B cell (primary cell): ENCODE measurements around the gene RHOD. TPM values are rescaled to one million over a fixed set of nuclear protein-coding genes. Genes with fewer than 3 reads are reported as not detected.
A peak's percentile ranks its signal among the peaks of the same experiment; 100 is the strongest.

ENCODE experiments used
- ATAC-seq: fragments of 200-7000 bp; cut with Tn5 transposase; one replicate; pipeline ENCODE4 v1.10.0; 2021; ENCODE audit warnings: low read depth, mild to moderate bottlenecking, moderate number of reproducible peaks, moderate library complexity
- CTCF ChIA-PET: fragments of 350-600 bp; sonication (Branson Sonifier 250); formaldehyde crosslinking; loops from one replicate; lab custom pipeline; 2021; ENCODE audit warnings: antibody characterized with exemption, inconsistent platforms; lab: Charles Lee
- POLR2A ChIA-PET: fragments of 350-600 bp; sonication (Branson Sonifier 250); formaldehyde crosslinking; loops from one replicate; lab custom pipeline; 2021; ENCODE audit warnings: antibody characterized with exemption; lab: Charles Lee
- DNase-seq: peaks from one replicate; pipeline ENCODE4 v3.0.0; 2013
- H2AFZ ChIP-seq: 2 replicates; pipeline ENCODE4 v1.6.1; 2012; ENCODE audit warnings: mild to moderate bottlenecking, low read depth, low read length; ENCODE audit not compliant: insufficient read depth, poor library complexity, severe bottlenecking
- H3K27ac ChIP-seq, 2 donors: 1 replicate in 1 of 2; 2 replicates in 1 of 2; pipeline ENCODE4 v1.5.1; 2012 to 2013; ENCODE audit warnings: low read length in 2 of 2, mild to moderate bottlenecking in 2 of 2, moderate library complexity in 1 of 2
- H3K27me3 ChIP-seq, 4 experiments: fragments of 200-600 bp in 1 of 4; sonication (generic) in 1 of 4; replicated peaks in 1 of 4; 1 replicate in 2 of 4; 2 replicates in 2 of 4; pipeline versions ENCODE4 v1.6.1 to v1.7.0; 2013 to 2016; ENCODE audit warnings: low read length in 3 of 4, mild to moderate bottlenecking in 2 of 4, mixed read lengths in 1 of 4, moderate library complexity in 1 of 4; ENCODE audit not compliant: insufficient read depth in 4 of 4, control insufficient read depth in 3 of 4; ENCODE audit errors: control extremely low read depth in 1 of 4
- H3K36me3 ChIP-seq, 2 experiments: replicated peaks in 1 of 2; 1 replicate in 1 of 2; 2 replicates in 1 of 2; pipeline versions ENCODE4 v1.6.1 to v1.7.1; 2013; ENCODE audit warnings: low read length in 1 of 2; ENCODE audit not compliant: insufficient read depth in 2 of 2, control insufficient read depth in 1 of 2; ENCODE audit errors: control extremely low read depth in 1 of 2, extremely low read depth in 1 of 2
- H3K4me1 ChIP-seq, 2 donors: fragments of 200-600 bp in 1 of 2; sonication (generic) in 1 of 2; 1 replicate in 1 of 2; 2 replicates in 1 of 2; pipeline versions ENCODE4 v1.5.1 to v1.6.1; 2013 to 2017; ENCODE audit warnings: low read length in 2 of 2; ENCODE audit not compliant: control insufficient read depth in 2 of 2, insufficient read depth in 2 of 2
- H3K4me2 ChIP-seq: replicated peaks from 2 replicates; pipeline ENCODE3; 2012; ENCODE audit warnings: mild to moderate bottlenecking, low read depth, low read length; ENCODE audit not compliant: poor library complexity, severe bottlenecking
- H3K4me3 ChIP-seq, 5 experiments: fragments of 200-600 bp in 1 of 5; sonication (generic) in 1 of 5; 1 replicate in 3 of 5; 2 replicates in 2 of 5; pipeline versions ENCODE4 v1.5.1 to v1.7.0; 2011 to 2016; ENCODE audit warnings: low read length in 4 of 5, mild to moderate bottlenecking in 4 of 5, low read depth in 2 of 5, control low read depth in 1 of 5, moderate library complexity in 1 of 5; ENCODE audit not compliant: insufficient read depth in 1 of 5; ENCODE audit errors: control extremely low read depth in 1 of 5, extremely low read depth in 1 of 5
- H3K79me2 ChIP-seq: fragments of 200-600 bp; sonication (generic); one replicate; pipeline ENCODE4 v1.6.0; 2016; ENCODE audit warnings: low read length; ENCODE audit not compliant: control insufficient read depth, insufficient read depth
- H3K9ac ChIP-seq: fragments of 200-600 bp; sonication (generic); 2 replicates; pipeline ENCODE4 v1.6.1; 2017; ENCODE audit warnings: mild to moderate bottlenecking, low read length, moderate library complexity
- H3K9me3 ChIP-seq, 3 donors: one replicate each; pipeline versions ENCODE4 v1.6.1 to v1.7.1; 2013; ENCODE audit warnings: low read length in 2 of 3; ENCODE audit not compliant: control insufficient read depth in 2 of 3, insufficient read depth in 1 of 3; ENCODE audit errors: control extremely low read depth in 1 of 3
- H4K20me1 ChIP-seq: 2 replicates; pipeline ENCODE4 v1.6.0; 2012; ENCODE audit warnings: mild to moderate bottlenecking, low read length; ENCODE audit not compliant: insufficient read depth, control insufficient read depth, poor library complexity, severe bottlenecking
- H3K27ac Mint-ChIP-seq: one replicate; pipeline ENCODE4 v1.8.0; 2021; ENCODE audit warnings: mixed read lengths
- H3K27me3 Mint-ChIP-seq: one replicate; pipeline ENCODE4 v1.8.0; 2021; ENCODE audit warnings: mixed read lengths
- H3K4me1 Mint-ChIP-seq: one replicate; pipeline ENCODE4 v1.8.0; 2021; ENCODE audit warnings: mixed read lengths
- H3K4me3 Mint-ChIP-seq: one replicate; pipeline ENCODE4 v1.8.0; 2021; ENCODE audit warnings: mixed read lengths
- H3K9me3 Mint-ChIP-seq: one replicate; pipeline ENCODE4 v1.8.0; 2022; ENCODE audit warnings: mixed read lengths; ENCODE audit not compliant: insufficient read depth
- CTCF ChIP-seq: fragments of 200-600 bp; IDR thresholded peaks from one replicate; pipeline ENCODE4 v1.8.0; 2022; ENCODE audit warnings: antibody characterized with exemption, mild to moderate bottlenecking
- EZH2 ChIP-seq: IDR thresholded peaks from 2 replicates; pipeline ENCODE4 v1.6.1; 2012; ENCODE audit warnings: borderline replicate concordance, low read depth, mild to moderate bottlenecking, moderate library complexity, low read length; ENCODE audit not compliant: insufficient read depth, poor library complexity, severe bottlenecking
- WGBS: methylation state at CpG from one replicate; pipeline ENCODE4 v1.1.5; 2013; ENCODE audit warnings: missing lambda C conversion rate; ENCODE audit not compliant: insufficient coverage; 5-methylcytosine and 5-hydroxymethylcytosine counted together
- intact Hi-C: fragments of 100-400 bp; cut with micrococcal nuclease; formaldehyde crosslinking; loops from one replicate; pipeline ENCODE4 v1.10.0; 2022
- polyA plus RNA-seq: library from polyadenylated mRNA; depleted of rRNA; stranded (reverse); fragments of >200 nt; gene quantifications from 2 replicates; pipeline ENCODE4 v1.2.3, GENCODE V29; 2012
- total RNA-seq, 2 donors: library from RNA; stranded (reverse); fragments of 120-200 nt in 1 of 2; gene quantifications; 1 replicate in 1 of 2; 2 replicates in 1 of 2; pipeline versions ENCODE4 v1.2.3 to v1.2.4, GENCODE V29; 2013 to 2022

RHOD gene
- total and polyA plus RNA-seq, 2 donors (not counting 1 experiment from before 2014, with no cell fraction given): 0.42 to 0.48 TPM

GRCh38 chr11:67111261-67111660 lies 54.6 kb downstream of the RHOD start:
- no peak overlapping the region for H3K9ac ChIP-seq
- H3K27ac Mint-ChIP-seq: no peak overlapping the region
- no CpG with 5 or more reads among the region's 1 CpG for WGBS
- ChIA-PET CTCF (interaction anchor here (1.4 kb wide), 1 partner anchor 30 kb away, joined by 4 read pairs; no protein-coding TSS in a partner anchor), POLR2A (no interaction called here)
- H3K4me1 ChIP-seq: peaks cover 7 to 18% of the 10 kb centered on the region in 2 donors
- TF ChIP-seq EZH2 (no peak), CTCF (no peak)
- intact Hi-C loops: loop anchor here (10.0 kb wide), 1 partner anchor 234 kb away; no protein-coding TSS in a partner anchor
- H3K9me3 ChIP-seq: no peaks in the 10 kb centered on the region
- H3K27ac ChIP-seq: no peak overlapping the region
- ATAC-seq (no peak), DNase-seq (no peak)
- H2AFZ ChIP-seq: no peak overlapping the region
- no peaks in the 10 kb centered on the region for H3K36me3 ChIP-seq
- no peak overlapping the region for H3K4me3 Mint-ChIP-seq
- no peaks in the 10 kb centered on the region for H4K20me1 ChIP-seq
- no peak overlapping the region for H3K4me3 ChIP-seq
- H3K27me3 Mint-ChIP-seq: peaks cover 5% of the 10 kb centered on the region
- peaks cover 18% of the 10 kb centered on the region for H3K4me1 Mint-ChIP-seq
- H3K4me2 ChIP-seq: no peak overlapping the region
- H3K27me3 ChIP-seq: peaks cover 0 to 2% (median 0%) of the 10 kb centered on the region in 4 experiments
- H3K9me3 Mint-ChIP-seq: no peaks in the 10 kb centered on the region
- H3K79me2 ChIP-seq: no peaks in the 10 kb centered on the region

- 33% methylated on average over 2 of the region's 5 CpGs for WGBS
- peak overlapping the region; percentile 51 for H2AFZ ChIP-seq
- no peaks in the 10 kb centered on the region for H3K9me3 ChIP-seq
- TF ChIP-seq EZH2 (no peak), CTCF (no peak)
- H3K4me2 ChIP-seq: peak overlapping the region; percentile 32
- H3K36me3 ChIP-seq: no peaks in the 10 kb centered on the region
- H3K4me3 Mint-ChIP-seq: peak overlapping the region; percentile 37
- peaks cover 7 to 22% of the 10 kb centered on the region in 2 donors for H3K4me1 ChIP-seq
- DNase-seq: peak; percentile 59
- peak; percentile 51 for ATAC-seq
- no peaks in the 10 kb centered on the region for H3K27me3 Mint-ChIP-seq
- no peaks in the 10 kb centered on the region for H3K79me2 ChIP-seq
- peak overlapping the region; percentile 72 for H3K27ac Mint-ChIP-seq
- H3K9me3 Mint-ChIP-seq: no peaks in the 10 kb centered on the region
- H3K27ac ChIP-seq: no peak overlapping the region
- no peak overlapping the region for H3K9ac ChIP-seq
- no peaks in the 10 kb centered on the region for H3K27me3 ChIP-seq
- H4K20me1 ChIP-seq: no peaks in the 10 kb centered on the region
- no peak overlapping the region for H3K4me3 ChIP-seq
- CTCF ChIA-PET: interaction anchor here (0.7 to 1.4 kb wide), 4 partner anchors 32 to 175 kb away, joined by 3 to 4 read pairs (median 3); no protein-coding TSS in a partner anchor
- intact Hi-C loops: loop anchor here (10.0 kb wide), 1 partner anchor 232 kb away; no protein-coding TSS in a partner anchor
- peaks cover 21% of the 10 kb centered on the region for H3K4me1 Mint-ChIP-seq
- POLR2A ChIA-PET: interaction anchor here (0.6 kb wide), 1 partner anchor 112 kb away, joined by 9 read pairs; no protein-coding TSS in a partner anchor
Observed at GRCh38 chr11:67113231-67113721, 56.6 kb downstream of the RHOD start.
